ENCODE measurements around the gene LCN6.

GRCh38 chr9:136709454-136710109 lies 38.7 kb downstream of the LCN6 start:
- no peak for TF ChIP-seq POLR2A (IDR thresholded peaks at IDR 0.05)
- TF ChIP-seq, protein P1, sequence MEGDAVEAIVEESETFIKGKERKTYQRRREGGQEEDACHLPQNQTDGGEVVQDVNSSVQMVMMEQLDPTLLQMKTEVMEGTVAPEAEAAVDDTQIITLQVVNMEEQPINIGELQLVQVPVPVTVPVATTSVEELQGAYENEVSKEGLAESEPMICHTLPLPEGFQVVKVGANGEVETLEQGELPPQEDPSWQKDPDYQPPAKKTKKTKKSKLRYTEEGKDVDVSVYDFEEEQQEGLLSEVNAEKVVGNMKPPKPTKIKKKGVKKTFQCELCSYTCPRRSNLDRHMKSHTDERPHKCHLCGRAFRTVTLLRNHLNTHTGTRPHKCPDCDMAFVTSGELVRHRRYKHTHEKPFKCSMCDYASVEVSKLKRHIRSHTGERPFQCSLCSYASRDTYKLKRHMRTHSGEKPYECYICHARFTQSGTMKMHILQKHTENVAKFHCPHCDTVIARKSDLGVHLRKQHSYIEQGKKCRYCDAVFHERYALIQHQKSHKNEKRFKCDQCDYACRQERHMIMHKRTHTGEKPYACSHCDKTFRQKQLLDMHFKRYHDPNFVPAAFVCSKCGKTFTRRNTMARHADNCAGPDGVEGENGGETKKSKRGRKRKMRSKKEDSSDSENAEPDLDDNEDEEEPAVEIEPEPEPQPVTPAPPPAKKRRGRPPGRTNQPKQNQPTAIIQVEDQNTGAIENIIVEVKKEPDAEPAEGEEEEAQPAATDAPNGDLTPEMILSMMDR (IDR thresholded peaks at IDR 0.05) = no peak
